ENCODE measurements around the gene ANKRD2.
"Not testable (repeated sequence)": the region's sequence is repeated elsewhere in the genome, so short reads cannot be mapped to it uniquely, and the experiment has no call there.

ANKRD2 gene, protein sequence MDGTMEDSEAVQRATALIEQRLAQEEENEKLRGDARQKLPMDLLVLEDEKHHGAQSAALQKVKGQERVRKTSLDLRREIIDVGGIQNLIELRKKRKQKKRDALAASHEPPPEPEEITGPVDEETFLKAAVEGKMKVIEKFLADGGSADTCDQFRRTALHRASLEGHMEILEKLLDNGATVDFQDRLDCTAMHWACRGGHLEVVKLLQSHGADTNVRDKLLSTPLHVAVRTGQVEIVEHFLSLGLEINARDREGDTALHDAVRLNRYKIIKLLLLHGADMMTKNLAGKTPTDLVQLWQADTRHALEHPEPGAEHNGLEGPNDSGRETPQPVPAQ

DNA sequence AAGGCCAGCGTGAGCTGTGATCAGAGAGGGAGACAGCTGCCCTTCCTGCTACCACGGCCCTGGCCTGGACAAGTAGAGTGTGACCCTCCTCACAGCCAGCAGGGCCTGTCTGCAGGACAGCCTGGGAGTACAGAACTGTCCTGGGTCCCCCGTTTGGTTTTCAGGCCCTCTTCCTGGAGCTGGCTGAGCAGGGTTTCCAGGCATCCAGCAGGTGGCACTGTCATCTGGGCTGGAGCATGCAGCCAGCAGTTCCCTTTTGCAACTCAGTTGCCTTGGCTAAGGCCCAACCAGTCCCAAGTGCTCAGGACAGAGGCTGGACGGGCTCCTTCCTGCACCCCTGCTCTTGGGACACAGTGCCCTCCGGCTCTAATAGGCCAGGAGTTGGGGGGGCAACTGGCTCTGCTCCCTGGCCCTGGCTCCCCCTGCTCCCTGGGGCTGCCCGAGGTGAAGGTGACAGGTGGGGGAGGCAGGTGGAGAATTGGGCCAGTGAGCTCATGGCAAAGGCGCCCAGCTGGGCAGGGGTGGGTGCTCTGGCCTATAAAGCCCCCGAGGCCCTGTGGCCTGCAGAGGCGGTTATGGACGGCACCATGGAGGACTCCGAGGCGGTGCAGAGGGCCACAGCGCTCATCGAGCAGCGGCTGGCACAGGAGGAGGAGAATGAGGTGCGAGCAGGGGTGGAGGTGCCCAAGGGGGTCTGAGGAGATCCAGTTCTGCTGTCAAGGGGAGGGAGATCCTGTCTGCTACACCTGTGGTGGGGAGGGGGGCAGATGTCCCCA lies at the start of gene ANKRD2:
Gene ANKRD2 (plus strand): TSS at position 566 of the 776 bp plus-strand sequence. CDS start 10 bp downstream, at position 576.
- DNase-seq: peak; percentile 81

GRCh38 chr10:97522937-97523336 lies 49.6 kb upstream of the ANKRD2 start:
- no peak for DNase-seq

DNA sequence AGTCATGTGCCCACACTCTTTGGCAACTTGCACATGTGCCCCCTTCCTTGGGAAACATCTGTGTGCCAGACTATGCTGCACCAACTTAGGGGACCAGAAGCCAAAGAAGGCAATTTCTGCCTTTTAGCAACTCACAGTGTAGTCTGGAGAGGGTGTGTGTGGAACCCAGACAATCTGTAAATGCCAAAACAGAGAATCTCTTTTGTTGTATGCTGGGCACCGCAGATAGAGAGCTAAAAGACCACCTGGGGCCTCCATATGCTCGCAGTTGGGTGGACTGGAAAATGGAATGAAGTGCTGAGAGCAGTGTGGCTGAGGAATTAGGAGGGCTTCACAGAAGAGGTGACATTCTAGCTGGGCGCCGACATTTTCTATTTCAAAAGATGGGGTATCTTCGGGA lies 47.5 kb upstream of the ANKRD2 start:
- DNase-seq: no peak

- no peak for DNase-seq
Measured at GRCh38 chr10:97525683-97526110, 46.9 kb upstream of the ANKRD2 start.

- not testable (repeated sequence) for DNase-seq
Measured at GRCh38 chr10:97528876-97529275, 43.7 kb upstream of the ANKRD2 start.

GRCh38 chr10:97529685-97530465 lies 42.7 kb upstream of the ANKRD2 start:
- no peak for DNase-seq

- DNase-seq: no peak
Measured at GRCh38 chr10:97531401-97531986, 41.1 kb upstream of the ANKRD2 start.

DNA sequence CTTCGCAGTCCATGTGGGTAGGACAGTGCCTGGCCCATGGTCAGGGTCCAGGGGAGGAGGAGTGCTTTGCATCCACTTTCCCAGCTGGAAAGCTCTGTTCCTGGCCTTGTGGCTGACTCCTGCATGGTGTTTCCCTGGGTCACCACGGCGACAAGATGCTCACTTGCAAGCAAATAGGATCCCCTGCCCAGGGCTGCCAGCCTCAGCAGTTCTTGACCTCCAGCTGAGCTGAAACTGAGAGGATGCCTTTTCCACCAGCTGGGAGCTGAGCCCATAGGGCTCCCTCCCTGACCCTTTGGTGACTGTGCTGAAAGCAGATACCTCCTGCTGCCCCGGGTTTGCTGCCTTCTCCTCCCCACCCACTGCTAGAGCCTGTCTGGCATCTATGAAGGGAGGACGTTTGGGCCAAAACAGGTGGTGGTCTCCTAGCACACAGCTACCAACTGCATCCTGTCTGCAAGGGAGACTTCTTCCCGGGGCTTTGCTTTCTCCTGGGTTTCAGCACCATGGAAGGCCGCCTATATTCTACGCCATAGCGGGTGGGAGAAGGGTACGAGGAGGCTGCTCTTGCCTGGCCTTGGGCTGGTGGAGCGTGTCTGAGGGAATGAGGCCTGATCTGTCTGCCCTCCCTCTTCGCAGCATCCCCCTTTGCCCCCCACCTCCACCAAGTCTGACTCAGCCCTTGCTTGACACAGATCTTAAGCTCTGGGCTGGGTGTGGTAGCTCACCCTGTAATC lies 39.5 kb upstream of the ANKRD2 start:
- DNase-seq: peak; percentile 58

DNA sequence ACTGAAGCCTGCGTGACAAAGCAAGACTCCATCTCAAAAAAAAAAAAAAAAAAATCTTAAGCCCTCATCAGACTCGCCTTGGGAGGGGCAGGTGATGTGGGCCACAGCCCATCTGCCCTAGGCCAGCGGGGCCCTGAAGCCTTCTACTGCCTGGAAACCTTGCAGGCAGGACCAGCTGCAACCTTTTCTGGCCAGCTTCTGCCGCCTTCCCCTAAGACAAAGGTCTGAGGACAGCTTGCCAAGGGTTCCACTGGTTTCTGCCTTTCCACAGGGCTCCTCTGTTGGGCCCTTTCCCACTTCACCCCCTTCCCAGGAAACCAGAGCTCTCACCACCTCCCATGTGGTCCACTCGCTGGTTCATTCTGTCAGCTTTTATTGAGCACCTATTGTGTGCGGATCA lies 38.7 kb upstream of the ANKRD2 start:
- DNase-seq: no peak

- no peak for DNase-seq
Measured at GRCh38 chr10:97534746-97535367, 37.7 kb upstream of the ANKRD2 start.

DNA sequence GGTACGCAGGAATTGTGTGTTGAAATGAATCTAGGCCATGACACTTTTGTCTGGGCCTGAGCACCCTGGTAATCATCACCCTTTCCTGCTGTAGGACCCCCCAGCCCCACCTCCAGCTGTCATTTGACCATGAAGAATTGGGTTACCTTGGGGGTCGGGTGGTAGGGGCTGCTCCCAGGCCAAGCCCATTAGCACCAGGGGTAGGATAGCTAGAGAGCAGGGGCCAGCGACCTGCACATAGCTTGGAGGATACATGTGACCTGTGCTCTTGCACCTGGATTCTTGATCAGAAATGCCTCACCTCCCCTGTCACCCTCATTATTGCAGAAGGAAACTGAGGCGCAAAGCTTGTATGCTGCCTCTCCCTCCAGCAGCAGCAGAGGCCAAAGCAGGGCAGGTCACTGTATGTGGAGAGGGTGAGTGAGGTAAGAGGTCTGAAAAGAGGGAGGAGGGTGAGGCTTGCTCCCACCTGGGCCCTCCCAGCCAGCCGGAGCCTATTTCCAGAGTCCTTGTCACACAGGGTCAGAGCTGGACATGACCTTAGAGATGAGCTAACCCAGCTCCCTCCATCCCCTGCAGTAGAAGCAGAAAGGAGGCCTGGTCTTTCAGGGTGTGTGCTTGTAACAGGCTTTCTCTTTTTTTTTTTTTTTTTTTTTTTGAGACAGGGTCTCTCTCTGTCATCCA lies 35.3 kb upstream of the ANKRD2 start:
- no peak for DNase-seq

- DNase-seq: no peak
Measured at GRCh38 chr10:97538411-97538810, 34.2 kb upstream of the ANKRD2 start.

GRCh38 chr10:97538839-97539238 lies 33.7 kb upstream of the ANKRD2 start:
- no peak for DNase-seq

DNA sequence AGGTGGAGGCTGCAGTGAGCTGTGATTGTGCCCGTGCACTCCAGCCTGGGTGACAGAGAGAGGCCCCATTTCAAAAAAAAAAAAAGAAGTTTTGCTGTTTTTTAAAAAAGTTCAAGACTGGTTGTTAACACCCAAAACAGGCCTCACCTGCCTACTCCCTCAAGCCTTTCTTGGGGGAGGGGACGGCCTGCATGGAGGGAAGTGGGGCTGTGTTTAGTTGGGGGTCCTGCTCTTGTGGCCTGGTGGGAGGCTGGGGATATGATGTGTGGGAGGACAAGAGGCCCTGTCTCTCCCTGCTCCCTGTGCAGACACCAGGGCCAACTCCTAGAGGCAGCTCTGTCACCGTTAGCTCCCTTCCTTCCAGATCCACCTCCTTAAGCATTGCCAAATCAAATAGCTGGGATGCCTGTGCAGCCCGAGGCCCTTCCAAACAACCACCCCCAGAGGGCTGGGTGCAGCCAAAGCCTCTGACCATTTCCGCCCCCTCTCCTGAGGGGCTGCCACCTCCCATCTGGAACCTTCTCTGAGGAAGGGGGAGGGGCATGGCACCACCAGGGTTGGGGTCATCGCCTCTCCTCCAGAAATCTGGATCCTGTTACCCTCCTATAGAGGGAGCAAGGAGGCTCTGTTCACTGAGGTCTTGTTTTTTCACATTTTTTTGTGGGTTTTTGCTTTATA lies 32.9 kb upstream of the ANKRD2 start:
- DNase-seq: peak; percentile 71

- no peak for DNase-seq
Measured at GRCh38 chr10:97540669-97541500, 31.7 kb upstream of the ANKRD2 start.

GRCh38 chr10:97542169-97543024 lies 30.2 kb upstream of the ANKRD2 start:
- peak; percentile 81 for DNase-seq

DNA sequence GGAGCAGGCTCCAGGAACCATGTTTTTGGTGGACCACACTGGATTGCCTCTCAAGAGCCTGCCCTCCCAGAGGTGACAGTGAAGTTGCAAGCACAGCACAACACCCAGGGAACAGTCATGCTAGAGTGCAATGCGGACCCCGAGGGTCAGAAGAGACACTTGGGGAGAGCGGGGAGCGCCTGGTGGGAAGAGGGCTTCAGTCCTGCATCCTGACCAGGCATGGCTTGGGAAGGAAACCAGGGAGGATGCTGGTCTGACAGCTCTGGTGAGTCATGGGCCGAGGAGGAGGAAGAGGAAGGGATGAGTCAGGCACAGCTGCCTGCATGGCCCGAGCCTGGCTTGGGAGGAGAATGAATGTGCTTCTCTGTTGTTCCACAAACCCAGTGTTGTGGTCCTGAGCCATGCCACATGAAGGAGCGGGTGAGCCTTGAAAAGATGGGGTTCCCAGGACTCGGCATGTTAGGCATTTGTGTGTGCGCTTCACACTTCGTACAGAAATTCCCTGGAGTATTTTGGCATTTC lies 29.5 kb upstream of the ANKRD2 start:
- peak; percentile 67 for DNase-seq

Measured in right forelimb (tissue), 1 donor.